ENCODE measurements around the gene SHROOM4. TPM values are rescaled to one million over a fixed set of nuclear protein-coding genes. Genes with fewer than 3 reads are reported as not detected.

Gene SHROOM4
- total and polyA plus RNA-seq, 2 experiments from 2014 or later = 1.9 to 8.5 TPM

GRCh38 chrX:50707405-50707804 lies 106.6 kb downstream of the SHROOM4 start:
- H3K9me3 Mint-ChIP-seq = no peaks in the 10 kb centered on the region; the same call in 2 of the 3 replicates
- no peak overlapping the region for H3K27ac ChIP-seq (ENCODE audit: low read depth)
- no peak overlapping the region for H2AFZ ChIP-seq
- ATAC-seq = no peak
- H3K9me2 ChIP-seq (ENCODE audit: insufficient read depth) = no peaks in the 10 kb centered on the region
- DNase-seq (ENCODE audit: low spot score) = no peak
- H3K79me2 ChIP-seq (replicated peaks; ENCODE audit: insufficient read depth) = no peaks in the 10 kb centered on the region
- no peaks in the 10 kb centered on the region for H4K20me1 ChIP-seq (replicated peaks; ENCODE audit: insufficient read depth)
- peak overlapping the region; percentile 20; the same call in 1 of the 2 replicates for H3K4me2 ChIP-seq
- no peak overlapping the region for H3K4me3 Mint-ChIP-seq
- H3K36me3 ChIP-seq (ENCODE audit: insufficient read depth) = no peaks in the 10 kb centered on the region
- TF ChIP-seq CREB1 (CRISPR knock-in tag; IDR thresholded peaks at IDR 0.05; ENCODE audit: low read depth) (no peak), STAT1 (IDR thresholded peaks at IDR 0.05; ENCODE audit: unreplicated experiment) (no peak), ZNF114 (CRISPR knock-in tag; IDR thresholded peaks at IDR 0.05) (no peak), EZH2 (IDR thresholded peaks at IDR 0.05; ENCODE audit: low read depth, unreplicated experiment) (no peak), EZH2phosphoT487 (IDR thresholded peaks at IDR 0.05; ENCODE audit: unreplicated experiment) (no peak), JUNB (IDR thresholded peaks at IDR 0.05; ENCODE audit: unreplicated experiment) (no peak)
- TF ChIP-seq, protein P1, sequence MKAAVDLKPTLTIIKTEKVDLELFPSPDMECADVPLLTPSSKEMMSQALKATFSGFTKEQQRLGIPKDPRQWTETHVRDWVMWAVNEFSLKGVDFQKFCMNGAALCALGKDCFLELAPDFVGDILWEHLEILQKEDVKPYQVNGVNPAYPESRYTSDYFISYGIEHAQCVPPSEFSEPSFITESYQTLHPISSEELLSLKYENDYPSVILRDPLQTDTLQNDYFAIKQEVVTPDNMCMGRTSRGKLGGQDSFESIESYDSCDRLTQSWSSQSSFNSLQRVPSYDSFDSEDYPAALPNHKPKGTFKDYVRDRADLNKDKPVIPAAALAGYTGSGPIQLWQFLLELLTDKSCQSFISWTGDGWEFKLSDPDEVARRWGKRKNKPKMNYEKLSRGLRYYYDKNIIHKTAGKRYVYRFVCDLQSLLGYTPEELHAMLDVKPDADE (IDR thresholded peaks at IDR 0.05) = no peak
- TF ChIP-seq, protein P2, sequence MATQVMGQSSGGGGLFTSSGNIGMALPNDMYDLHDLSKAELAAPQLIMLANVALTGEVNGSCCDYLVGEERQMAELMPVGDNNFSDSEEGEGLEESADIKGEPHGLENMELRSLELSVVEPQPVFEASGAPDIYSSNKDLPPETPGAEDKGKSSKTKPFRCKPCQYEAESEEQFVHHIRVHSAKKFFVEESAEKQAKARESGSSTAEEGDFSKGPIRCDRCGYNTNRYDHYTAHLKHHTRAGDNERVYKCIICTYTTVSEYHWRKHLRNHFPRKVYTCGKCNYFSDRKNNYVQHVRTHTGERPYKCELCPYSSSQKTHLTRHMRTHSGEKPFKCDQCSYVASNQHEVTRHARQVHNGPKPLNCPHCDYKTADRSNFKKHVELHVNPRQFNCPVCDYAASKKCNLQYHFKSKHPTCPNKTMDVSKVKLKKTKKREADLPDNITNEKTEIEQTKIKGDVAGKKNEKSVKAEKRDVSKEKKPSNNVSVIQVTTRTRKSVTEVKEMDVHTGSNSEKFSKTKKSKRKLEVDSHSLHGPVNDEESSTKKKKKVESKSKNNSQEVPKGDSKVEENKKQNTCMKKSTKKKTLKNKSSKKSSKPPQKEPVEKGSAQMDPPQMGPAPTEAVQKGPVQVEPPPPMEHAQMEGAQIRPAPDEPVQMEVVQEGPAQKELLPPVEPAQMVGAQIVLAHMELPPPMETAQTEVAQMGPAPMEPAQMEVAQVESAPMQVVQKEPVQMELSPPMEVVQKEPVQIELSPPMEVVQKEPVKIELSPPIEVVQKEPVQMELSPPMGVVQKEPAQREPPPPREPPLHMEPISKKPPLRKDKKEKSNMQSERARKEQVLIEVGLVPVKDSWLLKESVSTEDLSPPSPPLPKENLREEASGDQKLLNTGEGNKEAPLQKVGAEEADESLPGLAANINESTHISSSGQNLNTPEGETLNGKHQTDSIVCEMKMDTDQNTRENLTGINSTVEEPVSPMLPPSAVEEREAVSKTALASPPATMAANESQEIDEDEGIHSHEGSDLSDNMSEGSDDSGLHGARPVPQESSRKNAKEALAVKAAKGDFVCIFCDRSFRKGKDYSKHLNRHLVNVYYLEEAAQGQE (IDR thresholded peaks at IDR 0.05; ENCODE audit: unreplicated experiment) = no peak
- TF ChIP-seq, protein P3, sequence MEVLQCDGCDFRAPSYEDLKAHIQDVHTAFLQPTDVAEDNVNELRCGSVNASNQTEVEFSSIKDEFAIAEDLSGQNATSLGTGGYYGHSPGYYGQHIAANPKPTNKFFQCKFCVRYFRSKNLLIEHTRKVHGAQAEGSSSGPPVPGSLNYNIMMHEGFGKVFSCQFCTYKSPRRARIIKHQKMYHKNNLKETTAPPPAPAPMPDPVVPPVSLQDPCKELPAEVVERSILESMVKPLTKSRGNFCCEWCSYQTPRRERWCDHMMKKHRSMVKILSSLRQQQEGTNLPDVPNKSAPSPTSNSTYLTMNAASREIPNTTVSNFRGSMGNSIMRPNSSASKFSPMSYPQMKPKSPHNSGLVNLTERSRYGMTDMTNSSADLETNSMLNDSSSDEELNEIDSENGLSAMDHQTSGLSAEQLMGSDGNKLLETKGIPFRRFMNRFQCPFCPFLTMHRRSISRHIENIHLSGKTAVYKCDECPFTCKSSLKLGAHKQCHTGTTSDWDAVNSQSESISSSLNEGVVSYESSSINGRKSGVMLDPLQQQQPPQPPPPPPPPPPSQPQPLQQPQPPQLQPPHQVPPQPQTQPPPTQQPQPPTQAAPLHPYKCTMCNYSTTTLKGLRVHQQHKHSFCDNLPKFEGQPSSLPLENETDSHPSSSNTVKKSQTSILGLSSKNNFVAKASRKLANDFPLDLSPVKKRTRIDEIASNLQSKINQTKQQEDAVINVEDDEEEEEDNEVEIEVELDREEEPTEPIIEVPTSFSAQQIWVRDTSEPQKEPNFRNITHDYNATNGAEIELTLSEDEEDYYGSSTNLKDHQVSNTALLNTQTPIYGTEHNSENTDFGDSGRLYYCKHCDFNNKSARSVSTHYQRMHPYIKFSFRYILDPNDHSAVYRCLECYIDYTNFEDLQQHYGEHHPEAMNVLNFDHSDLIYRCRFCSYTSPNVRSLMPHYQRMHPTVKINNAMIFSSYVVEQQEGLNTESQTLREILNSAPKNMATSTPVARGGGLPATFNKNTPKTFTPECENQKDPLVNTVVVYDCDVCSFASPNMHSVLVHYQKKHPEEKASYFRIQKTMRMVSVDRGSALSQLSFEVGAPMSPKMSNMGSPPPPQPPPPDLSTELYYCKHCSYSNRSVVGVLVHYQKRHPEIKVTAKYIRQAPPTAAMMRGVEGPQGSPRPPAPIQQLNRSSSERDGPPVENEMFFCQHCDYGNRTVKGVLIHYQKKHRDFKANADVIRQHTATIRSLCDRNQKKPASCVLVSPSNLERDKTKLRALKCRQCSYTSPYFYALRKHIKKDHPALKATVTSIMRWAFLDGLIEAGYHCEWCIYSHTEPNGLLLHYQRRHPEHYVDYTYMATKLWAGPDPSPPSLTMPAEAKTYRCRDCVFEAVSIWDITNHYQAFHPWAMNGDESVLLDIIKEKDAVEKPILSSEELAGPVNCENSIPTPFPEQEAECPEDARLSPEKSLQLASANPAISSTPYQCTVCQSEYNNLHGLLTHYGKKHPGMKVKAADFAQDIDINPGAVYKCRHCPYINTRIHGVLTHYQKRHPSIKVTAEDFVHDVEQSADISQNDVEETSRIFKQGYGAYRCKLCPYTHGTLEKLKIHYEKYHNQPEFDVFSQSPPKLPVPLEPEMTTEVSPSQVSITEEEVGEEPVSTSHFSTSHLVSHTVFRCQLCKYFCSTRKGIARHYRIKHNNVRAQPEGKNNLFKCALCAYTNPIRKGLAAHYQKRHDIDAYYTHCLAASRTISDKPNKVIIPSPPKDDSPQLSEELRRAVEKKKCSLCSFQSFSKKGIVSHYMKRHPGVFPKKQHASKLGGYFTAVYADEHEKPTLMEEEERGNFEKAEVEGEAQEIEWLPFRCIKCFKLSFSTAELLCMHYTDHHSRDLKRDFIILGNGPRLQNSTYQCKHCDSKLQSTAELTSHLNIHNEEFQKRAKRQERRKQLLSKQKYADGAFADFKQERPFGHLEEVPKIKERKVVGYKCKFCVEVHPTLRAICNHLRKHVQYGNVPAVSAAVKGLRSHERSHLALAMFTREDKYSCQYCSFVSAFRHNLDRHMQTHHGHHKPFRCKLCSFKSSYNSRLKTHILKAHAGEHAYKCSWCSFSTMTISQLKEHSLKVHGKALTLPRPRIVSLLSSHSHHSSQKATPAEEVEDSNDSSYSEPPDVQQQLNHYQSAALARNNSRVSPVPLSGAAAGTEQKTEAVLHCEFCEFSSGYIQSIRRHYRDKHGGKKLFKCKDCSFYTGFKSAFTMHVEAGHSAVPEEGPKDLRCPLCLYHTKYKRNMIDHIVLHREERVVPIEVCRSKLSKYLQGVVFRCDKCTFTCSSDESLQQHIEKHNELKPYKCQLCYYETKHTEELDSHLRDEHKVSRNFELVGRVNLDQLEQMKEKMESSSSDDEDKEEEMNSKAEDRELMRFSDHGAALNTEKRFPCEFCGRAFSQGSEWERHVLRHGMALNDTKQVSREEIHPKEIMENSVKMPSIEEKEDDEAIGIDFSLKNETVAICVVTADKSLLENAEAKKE (CRISPR knock-in tag; IDR thresholded peaks at IDR 0.05) = no peak
- H3K4me1 Mint-ChIP-seq = peaks cover 30% of the 10 kb centered on the region
- H3K4me1 ChIP-seq (ENCODE audit: insufficient read depth) = peaks cover 23% of the 10 kb centered on the region
- H3K36me3 Mint-ChIP-seq (ENCODE audit: low read depth) = no peaks in the 10 kb centered on the region
- no peak overlapping the region for H3K27ac Mint-ChIP-seq
- peaks cover 3% of the 10 kb centered on the region for H3K27me3 Mint-ChIP-seq (ENCODE audit: insufficient read depth, low read depth, poor library complexity)
- no peaks in the 10 kb centered on the region for H3K27me3 ChIP-seq (ENCODE audit: insufficient read depth)
- H3F3A ChIP-seq (replicated peaks; ENCODE audit: low read depth) = 0 out of 2 replicates have a peak, but pooled peaks cover 1% of the 10 kb centered on the region
- H3K4me3 ChIP-seq = no peak overlapping the region
